ENCODE measurements around the gene ATRIP. TPM values are rescaled to one million over a fixed set of nuclear protein-coding genes. Genes with fewer than 3 reads are reported as not detected.
"Not testable (repeated sequence)": the region's sequence is repeated elsewhere in the genome, so short reads cannot be mapped to it uniquely, and the experiment has no call there.

Gene ATRIP
- polyA plus RNA-seq, 1 donor from 2014 or later = 11.1 TPM

- H3K4me2 ChIP-seq (ENCODE audit: low read length) = no peak overlapping the region
- H2AFZ ChIP-seq (ENCODE audit: low read depth, low read length) = no peak overlapping the region
- H3K79me2 ChIP-seq (replicated peaks; ENCODE audit: insufficient read depth, low read length) = no peaks in the 10 kb centered on the region
- no peak overlapping the region for H3K9ac ChIP-seq (ENCODE audit: low read length)
- H4K20me1 ChIP-seq (ENCODE audit: insufficient read depth) = no peaks in the 10 kb centered on the region
- no peak overlapping the region for H3K4me3 ChIP-seq (ENCODE audit: low read length)
- no peak overlapping the region for H3K27ac ChIP-seq (ENCODE audit: low read length)
- no peaks in the 10 kb centered on the region for H3K27me3 ChIP-seq (ENCODE audit: insufficient read depth, low read depth, low read length)
- TF ChIP-seq EP300 (conservative IDR thresholded peaks at IDR 0.05; ENCODE audit: poor library complexity, severe bottlenecking) (no peak), SMC3 (conservative IDR thresholded peaks at IDR 0.05; ENCODE audit: poor library complexity) (peak; percentile 65), RAD21 (conservative IDR thresholded peaks at IDR 0.05) (peak; percentile 67), REST (IDR thresholded peaks at IDR 0.05; ENCODE audit: borderline replicate concordance) (no peak), EZH2 (IDR thresholded peaks at IDR 0.05; ENCODE audit: borderline replicate concordance, insufficient read depth, low read length, poor library complexity, severe bottlenecking) (no peak), CTCF (IDR thresholded peaks at IDR 0.05; ENCODE audit: poor library complexity, severe bottlenecking) (peak; percentile 74)
- no peaks in the 10 kb centered on the region for H3F3A ChIP-seq (ENCODE audit: insufficient read depth, low read length, poor library complexity, severe bottlenecking)
- H3K9me2 ChIP-seq (ENCODE audit: insufficient read depth, low read length) = no peaks in the 10 kb centered on the region
- no peaks in the 10 kb centered on the region for H3K9me3 ChIP-seq (ENCODE audit: low read length)
- peaks cover 5% of the 10 kb centered on the region for H3K36me3 ChIP-seq (ENCODE audit: insufficient read depth, low read length)
Measured at GRCh38 chr3:48400824-48401433, 45.6 kb upstream of the ATRIP start.

GRCh38 chr3:48401434-48401901, 45.1 kb upstream of the ATRIP start:
- not testable (repeated sequence) for H3K9me3 ChIP-seq (ENCODE audit: low read length); H2AFZ ChIP-seq (ENCODE audit: low read depth, low read length); H3K36me3 ChIP-seq (ENCODE audit: insufficient read depth, low read length); H3K9ac ChIP-seq (ENCODE audit: low read length); H3F3A ChIP-seq (ENCODE audit: insufficient read depth, low read length, poor library complexity, severe bottlenecking); H3K27me3 ChIP-seq (ENCODE audit: insufficient read depth, low read depth, low read length); H3K27ac ChIP-seq (ENCODE audit: low read length); H3K4me3 ChIP-seq (ENCODE audit: low read length); H3K9me2 ChIP-seq (ENCODE audit: insufficient read depth, low read length); H3K4me2 ChIP-seq (ENCODE audit: low read length); H3K79me2 ChIP-seq (replicated peaks; ENCODE audit: insufficient read depth, low read length); H4K20me1 ChIP-seq (ENCODE audit: insufficient read depth)

- Histone ChIP-seq H2AFZ (ENCODE audit: low read depth, low read length) (no peak overlapping the region), H3K9me3 (ENCODE audit: low read length) (no peaks in the 10 kb centered on the region), H3K27ac (ENCODE audit: low read length) (no peak overlapping the region), H3K4me3 (ENCODE audit: low read length) (no peak overlapping the region), H3K27me3 (ENCODE audit: insufficient read depth, low read depth, low read length) (no peaks in the 10 kb centered on the region), H3K79me2 (replicated peaks; ENCODE audit: insufficient read depth, low read length) (no peaks in the 10 kb centered on the region), H4K20me1 (ENCODE audit: insufficient read depth) (no peaks in the 10 kb centered on the region), H3F3A (ENCODE audit: insufficient read depth, low read length, poor library complexity, severe bottlenecking) (no peaks in the 10 kb centered on the region), H3K4me2 (ENCODE audit: low read length) (no peak overlapping the region), H3K9ac (ENCODE audit: low read length) (no peak overlapping the region), H3K36me3 (ENCODE audit: insufficient read depth, low read length) (peaks cover 5% of the 10 kb centered on the region), H3K9me2 (ENCODE audit: insufficient read depth, low read length) (no peaks in the 10 kb centered on the region)
- no peak for TF ChIP-seq TAF1 (IDR thresholded peaks at IDR 0.05; ENCODE audit: low read depth)
- TF ChIP-seq POLR2AphosphoS5 (IDR thresholded peaks at IDR 0.05) = no peak
- no peak for TF ChIP-seq MXI1 (conservative IDR thresholded peaks at IDR 0.05; ENCODE audit: poor library complexity, severe bottlenecking)
- no peak for TF ChIP-seq EZH2 (IDR thresholded peaks at IDR 0.05; ENCODE audit: borderline replicate concordance, insufficient read depth, low read length, poor library complexity, severe bottlenecking)
- TF ChIP-seq EP300 (conservative IDR thresholded peaks at IDR 0.05; ENCODE audit: poor library complexity, severe bottlenecking) = no peak
Measured at GRCh38 chr3:48402281-48402732, 44.2 kb upstream of the ATRIP start.

Measured in neural cell (in vitro differentiated cells).